HG03066 (cell line): ENCODE measurements around the gene TTN.

Experiments used
- ATAC-seq: cut with Tn5 transposase; IDR thresholded peaks from one replicate; pipeline ENCODE4 v1.9.1; 2021; ENCODE audit warnings: low read depth; ENCODE audit not compliant: unreplicated experiment

The TTN gene

GRCh38 chr2:178819147-178819875, 12.1 kb upstream of the TTN start:
- ATAC-seq = no peak

DNA sequence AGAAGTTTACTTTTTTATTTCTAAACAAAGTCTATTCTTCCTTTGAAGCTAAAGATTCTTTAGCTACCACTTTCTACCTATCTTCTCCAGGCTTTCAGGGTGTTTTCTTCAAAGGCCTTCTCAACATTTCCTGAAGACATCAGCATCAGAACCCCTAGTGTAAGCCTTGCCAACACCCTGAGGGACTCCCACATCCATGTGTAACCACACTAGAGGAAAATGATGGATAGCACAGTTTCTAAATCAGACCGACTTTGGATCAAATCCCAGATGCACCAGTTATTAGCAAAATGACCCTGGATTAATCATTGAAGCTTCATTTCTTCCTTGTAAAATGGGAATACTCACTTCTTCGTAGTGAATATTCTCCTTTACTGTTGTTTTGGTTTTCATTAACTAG, 4.7 kb upstream of the TTN start:
- ATAC-seq = no peak

DNA sequence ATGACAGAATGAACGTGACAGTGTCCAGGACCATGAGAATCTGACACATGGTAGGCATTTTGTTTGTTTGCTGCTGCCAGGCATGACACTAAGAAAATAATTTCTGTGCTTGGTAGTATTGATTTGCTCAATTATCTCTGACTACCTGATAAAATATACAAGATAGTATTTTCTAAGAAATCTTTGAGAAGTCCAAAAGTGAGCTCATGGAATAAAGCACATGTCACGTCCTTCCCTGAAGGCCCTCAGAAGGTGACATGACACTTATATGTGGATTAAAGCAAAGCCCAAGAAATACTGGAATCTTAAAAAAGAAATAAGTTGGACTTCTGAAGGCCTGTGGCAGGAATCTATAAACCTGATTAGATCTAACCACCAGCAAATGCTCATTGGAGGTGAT, 3.8 kb upstream of the TTN start:
- no peak for ATAC-seq

- ATAC-seq = no peak
Observed at GRCh38 chr2:178810422-178810821, 3.2 kb upstream of the TTN start.

DNA sequence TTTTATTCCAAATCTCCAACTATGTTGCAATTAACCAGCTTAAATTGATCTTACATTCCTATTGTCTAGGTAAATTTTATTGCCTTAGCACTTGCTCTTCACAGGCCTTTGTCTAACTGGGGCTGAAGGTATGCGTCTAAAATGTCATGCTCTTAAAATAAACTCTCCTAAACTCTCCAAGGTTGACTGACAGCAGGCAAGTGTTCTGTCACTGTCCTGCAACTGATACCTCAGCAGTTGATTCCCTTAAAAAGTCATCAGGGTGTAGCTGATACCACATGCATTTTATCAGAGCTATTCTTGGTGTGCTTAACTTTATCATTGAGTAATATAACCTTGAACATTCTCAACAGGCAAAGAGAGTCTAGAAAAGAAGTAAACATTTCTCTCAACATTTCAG, 680 bp downstream of the TTN start:
- ATAC-seq = no peak

GRCh38 chr2:178805457-178805856, 1.8 kb downstream of the TTN start:
- no peak for ATAC-seq

DNA sequence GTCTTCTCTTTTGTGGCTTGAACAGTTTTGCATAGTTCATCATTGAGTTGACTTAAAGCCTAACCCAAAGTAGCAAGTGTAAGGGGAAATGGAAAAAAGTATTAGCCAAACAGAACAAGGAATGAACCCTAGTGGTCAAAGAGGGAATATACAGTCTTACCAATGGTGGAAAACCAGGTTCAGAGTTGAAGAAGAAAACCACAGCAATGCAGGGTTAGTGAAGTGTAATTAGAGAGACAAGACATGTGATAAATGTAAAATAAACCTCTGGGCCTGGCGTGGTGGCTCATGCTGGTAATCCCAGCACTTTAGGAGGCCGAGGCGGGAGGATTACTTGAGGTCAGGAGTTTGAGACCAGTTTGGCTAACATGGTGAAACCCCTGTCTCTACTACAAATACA, 2.4 kb downstream of the TTN start:
- peak; percentile 77 for ATAC-seq

DNA sequence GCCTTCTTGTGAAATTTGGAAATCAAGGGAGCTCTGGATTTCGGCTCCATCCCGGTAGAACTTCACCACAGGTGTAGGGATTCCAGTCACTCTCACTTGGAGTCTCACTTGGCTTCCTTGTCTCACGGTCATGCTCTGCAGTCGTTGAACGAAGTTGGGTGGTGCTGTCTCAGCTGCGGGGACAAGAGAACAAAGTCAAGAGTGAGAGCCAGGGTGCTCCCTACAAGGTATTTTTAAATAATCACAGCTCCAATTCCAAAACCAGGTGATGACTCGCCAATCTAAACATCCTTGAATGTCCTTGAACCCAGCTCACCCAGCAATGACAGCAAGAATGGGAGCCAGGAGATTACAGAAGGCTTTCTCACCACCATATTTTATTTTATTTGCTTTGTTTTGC, 6.7 kb downstream of the TTN start:
- no peak for ATAC-seq

DNA sequence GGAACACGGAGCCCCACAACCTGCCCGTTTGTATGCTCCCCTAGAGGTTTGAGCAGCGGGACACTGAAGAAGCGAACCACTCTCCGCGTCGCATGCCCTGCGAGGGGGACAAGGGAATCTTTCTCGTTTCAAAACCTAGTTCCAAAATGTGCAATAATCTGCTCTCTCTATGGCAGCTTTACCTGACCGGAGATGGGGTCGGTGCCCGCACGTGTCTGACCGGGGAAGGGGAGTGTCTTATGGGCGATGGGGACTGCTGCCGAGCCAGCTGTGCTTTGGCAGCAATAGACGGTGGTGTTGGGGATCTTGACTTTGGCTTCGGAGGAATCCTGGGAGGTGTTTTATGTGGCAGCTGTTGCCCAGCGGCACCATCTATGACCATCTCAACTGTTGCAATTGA, 7.9 kb downstream of the TTN start:
- no peak for ATAC-seq

DNA sequence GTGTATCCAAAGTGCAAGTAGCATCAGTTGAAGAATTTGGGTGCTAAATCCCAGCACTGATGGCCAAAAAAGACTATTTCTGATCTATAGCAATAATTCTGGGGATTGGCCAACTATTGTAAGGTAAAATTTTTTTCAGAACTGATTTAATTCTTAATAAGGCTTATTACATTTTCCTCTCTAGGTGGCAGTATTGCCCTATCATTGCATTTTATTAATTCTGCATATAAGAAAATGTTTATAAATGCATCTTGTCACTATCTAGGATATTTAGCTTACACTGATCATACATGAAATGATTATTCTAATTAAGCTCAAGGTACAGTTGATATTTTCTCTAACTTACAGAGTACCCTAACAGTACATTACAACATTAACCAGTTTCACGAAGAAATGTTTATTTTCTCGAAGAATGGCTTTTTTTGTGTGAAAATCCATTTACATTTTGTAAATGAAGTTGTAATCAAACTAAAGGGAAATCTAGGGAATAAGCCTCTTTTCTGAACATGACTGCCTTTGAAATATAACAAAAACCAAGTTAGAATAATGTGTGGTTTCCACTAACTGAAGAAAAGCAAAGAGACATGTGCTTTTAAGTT, 11.0 kb downstream of the TTN start:
- no peak for ATAC-seq

DNA sequence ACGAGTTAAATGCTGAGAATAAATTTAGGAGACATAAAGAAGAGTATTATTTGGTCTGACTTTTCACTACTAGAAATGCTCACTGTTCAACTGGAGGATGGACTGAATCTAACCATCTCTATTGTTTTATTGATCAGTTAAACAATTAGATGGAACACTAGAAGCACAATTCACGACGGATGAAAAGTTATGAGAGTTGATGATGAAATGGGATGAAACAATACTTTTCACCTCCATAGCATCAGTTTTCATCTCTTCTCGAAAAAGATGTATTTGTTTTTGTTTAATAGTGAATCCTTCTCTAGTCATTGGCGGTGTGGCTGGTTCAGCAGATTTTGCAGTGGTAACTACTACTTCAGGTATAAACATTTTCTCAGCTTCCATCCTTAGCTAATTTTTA, 19.3 kb downstream of the TTN start:
- ATAC-seq = no peak

GRCh38 chr2:178787155-178787554, 20.1 kb downstream of the TTN start:
- ATAC-seq = no peak

- ATAC-seq = no peak
Observed at GRCh38 chr2:178783889-178784288, 23.3 kb downstream of the TTN start.

DNA sequence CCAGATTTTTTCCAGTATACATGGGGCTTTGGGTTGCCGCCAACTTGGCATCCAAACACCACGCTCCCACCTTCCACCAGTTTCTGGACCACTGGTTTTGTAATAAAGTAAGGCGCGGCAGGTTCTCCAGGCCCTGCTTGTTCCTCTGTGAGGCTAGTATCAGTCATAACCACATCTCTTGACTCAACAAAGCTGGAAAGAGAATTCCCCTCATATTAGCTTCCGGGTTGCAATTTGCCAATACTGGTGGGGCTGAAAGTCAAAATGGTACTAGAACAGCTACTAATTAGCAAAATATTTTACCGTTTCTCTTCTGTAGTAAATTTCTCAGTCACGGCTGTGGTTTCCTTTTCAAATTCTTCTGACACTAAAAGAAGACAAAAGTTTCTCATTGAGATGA, 25.0 kb downstream of the TTN start:
- no peak for ATAC-seq

- ATAC-seq = no peak
Observed at GRCh38 chr2:178777577-178777976, 29.6 kb downstream of the TTN start.

DNA sequence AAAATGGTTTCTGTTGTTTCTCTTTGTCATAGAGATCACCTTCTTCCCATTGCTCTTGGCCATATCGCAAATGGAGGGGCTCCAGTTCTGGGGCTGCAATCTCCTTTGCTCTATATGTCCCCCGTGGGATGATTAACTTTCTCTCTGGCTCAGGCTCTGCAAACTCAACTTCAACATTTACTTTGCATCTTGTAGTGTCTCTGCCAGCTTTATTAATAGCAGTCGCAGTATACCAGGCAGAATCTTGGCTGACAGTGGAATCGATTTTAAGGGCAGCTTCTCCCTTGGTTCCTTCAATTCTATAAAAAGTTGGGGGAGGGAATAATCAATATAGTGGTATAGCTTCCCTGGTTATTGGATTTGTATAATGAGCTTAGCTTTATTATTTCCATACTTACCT, 30.5 kb downstream of the TTN start:
- no peak for ATAC-seq

- no peak for ATAC-seq
Observed at GRCh38 chr2:178775975-178776374, 31.2 kb downstream of the TTN start.

DNA sequence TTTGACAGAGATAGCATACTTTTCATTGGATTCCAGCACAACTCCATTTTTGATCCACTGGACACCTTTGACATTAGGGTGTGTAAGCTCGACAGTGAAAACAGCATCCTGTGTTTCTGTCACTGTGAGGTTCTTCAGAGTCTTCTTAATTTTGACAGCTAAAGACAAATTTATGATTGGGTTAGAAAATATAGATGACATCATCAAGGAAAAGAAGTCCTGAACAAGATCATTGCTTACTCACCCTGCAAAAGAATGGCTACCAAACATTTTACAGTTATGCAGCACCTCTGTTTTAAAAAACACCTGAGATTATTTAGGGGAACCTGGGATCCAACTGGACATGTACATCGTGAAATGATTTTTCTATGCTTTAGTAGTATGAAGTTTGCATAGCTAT, 36.7 kb downstream of the TTN start:
- no peak for ATAC-seq

DNA sequence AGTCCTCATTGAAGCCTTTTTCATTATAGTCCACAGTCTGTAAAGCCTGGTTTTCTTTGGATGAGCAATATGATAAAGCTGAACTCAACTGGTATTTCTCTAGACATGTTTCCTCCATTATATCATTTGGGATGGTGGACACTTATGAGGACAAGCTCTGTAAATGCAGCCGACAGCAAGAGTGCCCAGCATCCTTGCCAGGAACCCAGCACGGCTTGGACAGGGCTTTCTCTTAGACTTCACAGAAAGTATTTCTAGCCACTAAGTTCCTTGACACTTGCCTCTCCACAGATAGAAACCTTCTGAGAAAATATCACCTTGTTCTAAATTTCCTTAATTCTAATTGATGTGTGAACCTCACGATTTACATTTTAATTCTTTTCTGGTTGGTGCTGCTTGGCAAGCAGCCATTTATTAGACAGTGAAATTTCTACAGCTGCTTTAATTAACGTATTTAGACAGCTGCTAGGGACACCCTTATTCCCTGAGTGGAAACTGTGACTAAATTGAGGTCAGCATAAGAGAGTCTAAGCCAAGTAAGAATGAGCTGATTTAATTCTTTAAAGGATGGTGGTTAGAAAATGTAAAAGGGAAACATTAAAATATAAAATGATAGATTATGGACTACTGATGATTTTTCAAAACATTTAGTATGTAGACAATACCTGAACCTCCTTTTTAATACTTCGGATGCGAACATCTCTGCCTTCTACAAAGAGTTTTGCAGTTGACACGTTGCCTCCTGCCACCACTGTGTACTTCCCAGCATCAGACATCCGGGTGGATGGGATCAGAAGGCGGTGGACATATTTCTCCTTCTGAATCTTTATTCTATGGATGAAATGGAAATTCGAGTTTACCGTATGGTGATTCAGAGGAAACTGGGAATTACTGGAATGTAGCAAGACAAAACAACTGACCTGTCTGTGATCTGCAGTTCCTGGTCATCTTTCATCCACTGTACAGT, 39.8 kb downstream of the TTN start:
- ATAC-seq = no peak

- no peak for ATAC-seq
Observed at GRCh38 chr2:178764097-178764496, 43.1 kb downstream of the TTN start.

GRCh38 chr2:178761759-178762371, 45.4 kb downstream of the TTN start:
- ATAC-seq = no peak
